SU-DHL-6 (cell line): ENCODE data around the gene GMDS.
A peak's percentile ranks its signal among the peaks of the same experiment; 100 is the strongest.

ENCODE experiments used
- H2AFZ ChIP-seq: fragments of 200-600 bp; sonication (generic); 2 replicates; pipeline ENCODE4 v1.6.1; 2014; ENCODE audit warnings: low read depth, mild to moderate bottlenecking, moderate library complexity, mixed read lengths, antibody characterized with exemption, low read length; ENCODE audit not compliant: severe bottlenecking
- H3F3A ChIP-seq: fragments of 200-600 bp; shearing (Covaris generic); 2 replicates; pipeline ENCODE4 v1.6.0; 2016; ENCODE audit warnings: antibody characterized with exemption, mild to moderate bottlenecking; ENCODE audit not compliant: insufficient read depth
- H3K27ac ChIP-seq: fragments of 200-600 bp; sonication (generic); 2 replicates; pipeline ENCODE4 v1.5.1; 2016; ENCODE audit warnings: low read depth, mild to moderate bottlenecking, low read length, moderate library complexity, mixed read lengths
- H3K27me3 ChIP-seq: fragments of 200-600 bp; sonication (generic), shearing (Covaris generic); 2 replicates; pipeline ENCODE4 v1.6.0; 2014; ENCODE audit warnings: mild to moderate bottlenecking, low read length
- H3K36me3 ChIP-seq: fragments of 200-600 bp; sonication (generic); 2 replicates; pipeline ENCODE4 v1.6.1; 2014; ENCODE audit warnings: mild to moderate bottlenecking, low read length, mixed read lengths
- H3K4me2 ChIP-seq: fragments of 300-600, 200-600 bp; shearing (Covaris generic), sonication (generic); 2 replicates; pipeline ENCODE4 v1.6.0; 2014; ENCODE audit warnings: low read length, low read depth, mild to moderate bottlenecking; ENCODE audit not compliant: poor library complexity, severe bottlenecking
- H3K4me3 ChIP-seq: fragments of 200-600 bp; sonication (generic); 2 replicates; pipeline ENCODE4 v1.5.1; 2014; ENCODE audit warnings: antibody characterized with exemption, low read length, mild to moderate bottlenecking, mixed read lengths; ENCODE audit not compliant: insufficient read depth, poor library complexity, severe bottlenecking
- H3K79me2 ChIP-seq: fragments of 200-600 bp; sonication (generic); 2 replicates; pipeline ENCODE4 v1.6.1; 2014; ENCODE audit warnings: mild to moderate bottlenecking, low read length, moderate library complexity; ENCODE audit not compliant: insufficient read depth
- H3K9ac ChIP-seq: fragments of 200-600 bp; sonication (generic); 2 replicates; pipeline ENCODE4 v1.7.0; 2014; ENCODE audit warnings: mild to moderate bottlenecking, low read length
- H3K9me2 ChIP-seq: fragments of 200-600 bp; sonication (generic); replicated peaks from 2 replicates; pipeline ENCODE4 v1.6.1; 2014; ENCODE audit warnings: low read length; ENCODE audit not compliant: insufficient read depth
- H3K9me3 ChIP-seq: fragments of 200-600 bp; sonication (generic); 2 replicates; pipeline ENCODE4 v1.6.1; 2014; ENCODE audit warnings: low read length, mixed read lengths; ENCODE audit not compliant: insufficient read depth
- H4K20me1 ChIP-seq: fragments of 200-600 bp; sonication (generic); 2 replicates; pipeline ENCODE4 v1.6.1; 2014; ENCODE audit warnings: low read depth, mild to moderate bottlenecking, antibody characterized with exemption, low read length, moderate library complexity, mixed read lengths
- CTCF ChIP-seq: fragments of 200-600 bp; sonication (generic); IDR thresholded peaks from one replicate; pipeline ENCODE4 v1.5.1; 2017; ENCODE audit warnings: antibody characterized with exemption, mild to moderate bottlenecking, low read length, moderate library complexity; ENCODE audit not compliant: insufficient read depth, poor library complexity, severe bottlenecking
- EZH2phosphoT487 ChIP-seq: fragments of 200-600 bp; sonication (generic), shearing (Covaris generic); conservative IDR thresholded peaks from 2 replicates; pipeline ENCODE4 v1.6.1; 2018; ENCODE audit warnings: mild to moderate bottlenecking, antibody characterized with exemption, low read length, moderate library complexity, mixed read lengths

Gene GMDS

GRCh38 chr6:1736346-1737105, 508.9 kb downstream of the GMDS start:
- Histone ChIP-seq H3K27me3 (no peaks in the 10 kb centered on the region), H3K79me2 (no peaks in the 10 kb centered on the region; the same call in 1 of the 2 replicates), H3K9me2 (no peaks in the 10 kb centered on the region), H3K27ac (peak overlapping the region; percentile 75), H3K9ac (peak overlapping the region; percentile 40), H3K4me3 (peak overlapping the region; percentile 33), H3K36me3 (no peaks in the 10 kb centered on the region), H3K4me2 (peak overlapping the region; percentile 53), H3K9me3 (no peaks in the 10 kb centered on the region), H4K20me1 (no peaks in the 10 kb centered on the region), H2AFZ (no peak overlapping the region), H3F3A (peaks cover 29% of the 10 kb centered on the region)
- TF ChIP-seq CTCF: no peak
- TF ChIP-seq EZH2phosphoT487: no peak

- Histone ChIP-seq H2AFZ (no peak overlapping the region), H3K36me3 (no peaks in the 10 kb centered on the region), H3K79me2 (peaks cover 4% of the 10 kb centered on the region; the same call in 1 of the 2 replicates), H3K9ac (no peak overlapping the region), H3K9me2 (no peaks in the 10 kb centered on the region), H3K27ac (peak overlapping the region; percentile 75; the same call in 1 of the 2 replicates), H3K4me2 (peak overlapping the region; percentile 53), H3F3A (peaks cover 24% of the 10 kb centered on the region), H3K27me3 (no peaks in the 10 kb centered on the region), H4K20me1 (no peaks in the 10 kb centered on the region), H3K4me3 (no peak overlapping the region), H3K9me3 (no peaks in the 10 kb centered on the region)
- TF ChIP-seq EZH2phosphoT487 (no peak), CTCF (no peak)
Observed at GRCh38 chr6:1735239-1735803, 510.1 kb downstream of the GMDS start.

- no peaks in the 10 kb centered on the region for H3K36me3 ChIP-seq
- no peak overlapping the region for H2AFZ ChIP-seq
- H3K9me3 ChIP-seq: no peaks in the 10 kb centered on the region
- H3K27ac ChIP-seq: no peak overlapping the region
- no peaks in the 10 kb centered on the region for H3F3A ChIP-seq
- no peaks in the 10 kb centered on the region for H3K9me2 ChIP-seq
- TF ChIP-seq CTCF (no peak), EZH2phosphoT487 (no peak)
- H3K4me2 ChIP-seq: no peak overlapping the region
- no peaks in the 10 kb centered on the region for H4K20me1 ChIP-seq
- peaks cover 9% of the 10 kb centered on the region; the same call in 1 of the 2 replicates for H3K79me2 ChIP-seq
- H3K9ac ChIP-seq: no peak overlapping the region
- H3K27me3 ChIP-seq: no peaks in the 10 kb centered on the region
- no peak overlapping the region for H3K4me3 ChIP-seq
Observed at GRCh38 chr6:1730882-1731281, 514.5 kb downstream of the GMDS start.
